NCI-H2196 (cell line): Measurements from ENCODE around the gene MFSD6L.
"Not testable (repeated sequence)": the region's sequence is repeated elsewhere in the genome, so short reads cannot be mapped to it uniquely, and the experiment has no call there.

ENCODE experiments used
- DNase-seq: peaks from one replicate; lab custom pipeline; 2025; ENCODE audit not compliant: unreplicated experiment; lab: John Stamatoyannopoulos, UW

MFSD6L gene

DNA sequence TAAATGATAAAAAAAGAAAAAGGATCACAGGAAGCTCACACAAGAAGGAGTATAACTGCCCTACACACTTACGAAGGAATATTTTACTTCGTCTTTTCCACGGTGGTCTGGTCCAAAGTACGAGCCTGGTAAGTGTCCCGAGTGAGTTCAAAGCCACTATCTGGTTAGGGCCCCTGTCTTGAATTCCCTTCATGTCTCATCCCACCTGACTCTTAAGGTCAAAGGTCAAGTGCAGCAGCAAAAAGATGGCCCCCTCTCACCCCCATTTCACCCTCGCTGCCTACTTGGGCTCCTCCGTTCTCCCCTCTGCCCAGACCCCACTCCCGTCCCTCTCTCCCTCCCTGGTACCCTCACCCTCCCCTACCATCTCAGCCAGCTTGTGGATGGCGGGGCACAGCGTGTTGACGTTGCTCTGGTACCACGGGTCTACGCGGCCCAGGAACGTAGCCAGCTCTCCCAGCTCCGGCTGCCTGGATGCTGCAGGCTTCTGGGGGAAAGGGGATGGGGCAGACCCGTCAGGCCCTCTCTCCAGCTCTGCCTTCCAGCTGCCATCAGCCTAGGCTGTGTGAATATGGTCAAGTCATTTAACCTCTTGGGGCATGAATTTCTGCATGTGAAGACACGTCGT is 27.8 kb upstream of the MFSD6L start:
- no peak for DNase-seq

DNA sequence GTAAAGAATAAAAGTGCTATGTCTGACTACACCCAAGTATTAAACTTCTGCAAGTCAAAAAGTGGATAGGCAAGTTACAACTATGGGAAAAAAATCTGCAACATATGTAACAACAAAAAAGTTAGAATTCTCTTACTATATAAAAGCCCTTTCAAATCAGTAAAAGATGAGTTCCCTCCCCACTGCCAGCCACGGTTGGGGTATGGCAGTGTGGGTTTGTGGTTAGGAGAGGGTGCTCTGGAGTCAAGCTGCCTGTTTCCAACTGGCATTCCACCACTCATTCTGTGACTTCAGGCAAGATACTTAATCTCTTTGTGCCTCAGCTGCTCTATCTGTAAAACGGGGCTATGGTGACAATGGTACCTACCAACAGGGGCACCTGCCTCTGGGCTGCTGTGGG is 26.6 kb upstream of the MFSD6L start:
- no peak for DNase-seq

DNA sequence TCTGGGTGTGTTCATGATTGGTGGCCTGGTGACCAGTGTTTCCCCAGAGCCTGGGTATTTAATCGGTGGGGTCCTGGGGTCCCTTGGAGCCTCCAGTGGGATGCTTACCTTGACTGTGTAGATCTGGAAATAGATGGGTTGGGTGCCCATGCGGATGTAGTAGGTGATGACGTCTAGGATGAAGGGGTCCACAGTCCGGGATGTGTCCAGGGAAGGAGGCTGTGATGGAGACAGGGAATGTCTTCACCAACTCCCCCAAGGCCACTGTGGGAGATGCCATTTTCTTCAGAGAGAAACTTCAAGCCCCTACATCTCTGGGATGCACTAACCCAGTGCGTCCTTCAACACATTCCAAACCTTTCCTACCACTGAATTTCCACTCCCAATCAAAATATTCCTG is 24.1 kb upstream of the MFSD6L start:
- no peak for DNase-seq

DNA sequence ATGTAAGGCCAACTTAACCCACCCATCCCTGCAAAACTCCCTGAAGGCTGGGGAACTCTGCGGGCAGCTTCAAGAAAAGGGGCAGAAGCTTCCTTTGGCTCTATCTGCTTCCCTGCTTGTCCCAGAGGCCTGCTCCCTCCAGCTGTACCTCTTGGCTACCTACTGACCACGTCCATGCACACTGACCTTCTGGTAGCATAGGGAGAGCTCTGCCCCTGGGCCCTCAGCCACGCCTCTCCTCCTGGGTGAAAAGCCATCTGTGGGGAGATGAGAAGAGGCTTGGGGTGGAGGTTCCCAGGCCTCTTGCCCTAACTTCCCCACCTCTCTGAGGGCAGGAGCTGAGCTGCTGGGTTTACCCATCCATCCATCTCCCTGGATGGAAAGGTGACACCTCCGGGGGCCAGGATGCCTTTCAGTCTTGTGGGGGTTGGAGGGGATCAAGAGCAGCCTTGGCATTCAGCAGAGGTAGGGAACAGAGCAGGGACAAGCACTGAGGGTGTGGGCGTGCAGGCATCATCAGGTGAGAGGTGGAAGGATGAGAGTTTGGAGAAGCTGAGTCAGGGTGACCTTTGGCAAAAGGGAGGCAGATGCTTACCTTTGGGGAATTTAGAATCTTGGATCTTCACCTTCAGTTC is 23.4 kb upstream of the MFSD6L start:
- DNase-seq, result no peak

DNA sequence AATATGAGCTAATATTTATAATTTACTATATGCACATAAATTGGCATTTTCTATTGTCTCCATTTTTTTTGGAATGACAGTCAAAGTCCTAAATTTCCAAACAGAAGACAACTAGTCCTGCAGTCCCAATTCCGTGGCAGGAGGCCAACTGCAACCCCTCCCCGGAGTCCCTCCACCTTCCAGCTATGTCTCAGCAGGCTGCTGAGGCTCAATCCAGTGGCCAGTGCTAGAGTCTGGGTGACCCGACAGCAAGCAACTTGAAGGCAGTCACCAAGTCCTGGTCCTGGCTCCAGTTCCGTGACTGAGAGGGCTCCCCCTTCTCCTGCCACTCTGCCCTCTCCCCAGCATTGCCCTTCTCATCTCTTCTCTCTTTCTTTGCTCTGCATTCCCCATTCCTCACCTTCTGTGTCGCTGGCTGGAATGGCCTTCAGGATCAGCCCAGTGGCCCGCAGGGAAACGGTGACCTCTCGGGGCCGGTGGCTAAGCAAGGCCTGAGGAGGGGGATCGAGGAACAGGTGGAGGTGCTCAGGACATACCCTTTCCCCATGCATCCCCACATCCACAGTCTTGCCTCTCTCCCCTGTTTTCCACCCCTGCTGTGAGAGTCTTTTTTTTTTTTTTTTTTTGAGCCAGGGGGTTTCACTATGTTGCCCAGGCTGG is 22.4 kb upstream of the MFSD6L start:
- no peak for DNase-seq

DNA sequence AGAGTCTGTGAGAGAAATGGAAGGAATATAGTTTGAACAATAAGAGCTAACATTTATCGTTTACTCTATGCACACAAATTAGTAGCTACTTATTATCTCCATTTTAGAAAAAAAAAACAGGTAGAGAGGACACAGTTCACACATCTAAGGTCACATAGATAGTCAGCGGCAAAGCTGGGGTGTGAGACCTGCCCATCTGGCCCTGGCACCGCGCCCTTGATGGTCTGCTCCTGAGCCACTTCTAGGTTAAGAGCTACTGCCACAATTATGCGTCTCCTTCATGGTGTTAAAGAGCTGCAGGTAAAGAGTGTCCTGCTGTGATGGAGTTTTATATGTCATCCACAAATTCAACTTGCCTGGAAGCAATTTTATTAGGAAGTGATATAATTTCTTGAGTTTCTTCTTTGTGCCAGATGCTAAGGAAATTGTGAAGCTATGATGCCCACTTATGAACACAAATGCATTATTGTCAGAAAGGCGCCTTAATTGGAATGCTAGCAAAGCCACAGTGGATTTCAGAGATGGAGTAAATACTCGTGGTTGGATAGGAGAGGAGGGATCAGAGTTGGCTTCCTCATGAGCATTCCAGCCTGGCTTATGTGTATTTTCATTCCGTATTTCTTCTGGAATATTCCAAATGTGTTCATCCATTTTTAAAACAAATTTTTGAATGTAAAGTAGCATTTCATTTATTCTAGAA is 21.3 kb upstream of the MFSD6L start:
- DNase-seq, result no peak

DNA sequence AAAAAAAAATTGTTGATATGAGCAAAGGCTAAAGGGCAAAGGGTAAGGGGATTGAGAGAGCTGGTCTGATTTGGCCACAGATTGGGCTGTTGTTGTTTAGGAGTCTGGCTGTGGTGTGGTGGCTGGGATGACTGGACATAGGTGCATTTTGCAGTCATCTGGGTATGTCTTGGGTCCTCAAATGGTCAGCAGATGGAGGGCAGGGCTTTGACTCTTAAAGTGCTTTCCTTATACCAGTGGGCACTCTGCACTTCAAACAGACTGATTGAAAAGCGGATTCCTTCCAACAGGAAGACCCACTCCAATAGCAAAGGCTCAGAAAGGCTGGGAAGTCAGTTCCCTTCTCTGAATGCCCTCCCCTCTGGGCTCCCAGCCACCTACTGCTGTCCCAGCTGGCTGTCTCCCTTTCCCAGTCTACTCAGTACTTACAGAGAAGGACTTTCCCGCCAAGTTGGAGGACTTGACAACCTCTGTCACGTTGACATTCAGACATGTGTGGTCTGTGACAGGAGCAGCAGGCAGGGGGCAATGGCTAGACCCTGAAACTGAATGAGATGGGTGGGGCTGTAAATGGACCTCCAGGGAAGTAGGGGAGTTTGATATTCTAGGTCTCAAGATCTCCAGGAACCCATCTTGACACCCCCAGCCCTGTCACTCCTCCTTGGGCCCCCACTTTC is 19.6 kb upstream of the MFSD6L start:
- no peak for DNase-seq

DNA sequence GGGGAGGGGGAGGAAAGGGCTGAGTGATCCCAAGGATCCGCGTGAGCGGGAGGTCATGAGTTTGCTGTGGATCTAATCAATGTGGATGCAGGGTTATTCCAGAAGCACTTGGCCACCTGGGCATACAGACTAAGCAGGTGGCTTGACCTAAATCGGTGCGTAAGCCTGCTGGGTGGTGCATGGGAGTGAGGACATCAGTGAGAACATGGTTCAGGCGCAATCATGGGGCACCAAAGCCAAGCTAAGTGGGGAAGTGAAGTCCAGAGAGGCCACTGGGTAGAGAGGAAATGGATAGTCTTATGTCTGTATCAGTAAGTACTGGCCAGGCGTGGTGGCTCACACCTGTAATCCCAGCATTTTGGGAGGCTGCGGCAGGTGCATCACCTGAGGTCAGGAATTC is 18.9 kb upstream of the MFSD6L start:
- no peak for DNase-seq

DNA sequence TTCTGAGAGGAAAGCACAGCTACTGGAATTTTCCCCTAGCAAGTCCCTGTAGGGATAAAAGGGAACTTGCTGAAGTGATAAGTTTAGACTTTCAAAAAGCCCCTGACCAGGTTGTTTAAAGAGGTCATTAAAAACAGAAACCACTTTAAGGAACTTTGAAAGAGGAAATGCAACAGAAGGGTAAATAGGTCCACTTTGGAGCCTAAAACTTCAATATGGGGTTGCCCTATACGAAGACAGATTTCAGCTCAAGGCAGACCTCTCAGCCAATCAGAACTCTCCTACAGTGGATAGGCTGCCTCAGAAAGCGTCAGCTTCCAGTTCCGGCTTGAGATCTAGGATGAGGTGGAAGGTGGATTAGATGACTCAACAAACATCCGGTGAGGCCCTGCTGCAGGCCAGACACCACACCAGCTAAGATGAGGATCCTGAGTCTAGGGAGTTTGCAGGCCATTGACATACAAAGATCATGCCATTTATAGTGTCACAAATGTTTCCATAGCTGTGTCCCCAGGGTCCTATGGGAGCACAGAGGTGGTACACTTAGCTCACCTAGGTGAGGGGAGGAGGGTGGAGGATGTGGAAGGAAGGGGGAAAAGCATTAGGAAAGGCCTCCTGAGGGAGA is 7.9 kb upstream of the MFSD6L start:
- DNase-seq, result no peak

DNA sequence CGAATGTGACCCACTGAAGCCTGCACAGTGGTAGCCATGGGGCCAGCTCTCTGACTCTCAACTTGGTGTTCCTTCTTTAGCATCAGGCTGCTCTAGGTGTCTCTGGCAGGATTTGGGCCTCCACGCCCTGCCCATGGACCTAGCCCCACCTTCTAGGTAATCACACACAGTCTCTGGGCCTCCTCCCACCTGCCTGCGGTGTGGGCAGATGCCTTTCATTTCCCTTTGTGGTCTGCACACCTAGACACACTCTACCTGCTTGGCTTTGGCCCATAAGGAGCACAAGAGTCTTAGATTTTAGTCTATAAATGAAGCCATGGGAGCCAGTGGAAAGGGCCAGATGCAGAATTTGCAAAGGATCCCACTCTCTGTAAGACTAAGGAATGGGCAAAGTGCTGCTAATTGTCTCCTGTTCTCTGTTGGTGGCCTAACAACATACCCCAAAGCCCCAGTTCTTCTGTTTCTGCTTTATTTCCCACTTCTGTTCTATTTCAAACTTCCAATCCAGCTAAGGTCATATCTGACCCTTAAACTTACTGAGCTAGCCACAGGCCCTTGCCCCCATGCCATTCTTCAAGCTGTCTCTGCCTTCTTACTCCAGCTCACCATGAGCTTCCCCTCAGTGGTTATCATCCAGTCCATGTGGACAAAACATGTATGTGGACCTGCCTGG is 7.2 kb upstream of the MFSD6L start:
- no peak for DNase-seq

DNA sequence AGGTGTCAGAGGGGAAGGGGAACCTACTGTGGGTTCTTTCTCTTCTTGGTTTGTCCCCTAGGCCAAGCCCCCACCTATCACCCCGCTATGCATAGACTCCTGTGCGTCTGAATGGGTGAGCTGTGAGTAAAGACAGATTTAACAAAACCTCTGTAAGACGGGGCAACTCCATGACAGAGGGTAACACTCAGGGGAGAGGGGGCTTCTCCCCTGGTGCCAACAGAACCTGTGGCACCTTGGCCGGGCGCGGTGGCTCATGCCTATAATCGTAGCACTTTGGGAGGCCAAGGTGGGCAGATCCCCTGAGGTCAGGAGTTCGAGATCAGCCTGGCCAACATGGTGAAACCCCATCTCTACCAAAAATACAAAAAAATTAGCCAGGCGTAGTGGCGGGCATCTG is 6.2 kb upstream of the MFSD6L start:
- DNase-seq, result not testable (repeated sequence)

DNA sequence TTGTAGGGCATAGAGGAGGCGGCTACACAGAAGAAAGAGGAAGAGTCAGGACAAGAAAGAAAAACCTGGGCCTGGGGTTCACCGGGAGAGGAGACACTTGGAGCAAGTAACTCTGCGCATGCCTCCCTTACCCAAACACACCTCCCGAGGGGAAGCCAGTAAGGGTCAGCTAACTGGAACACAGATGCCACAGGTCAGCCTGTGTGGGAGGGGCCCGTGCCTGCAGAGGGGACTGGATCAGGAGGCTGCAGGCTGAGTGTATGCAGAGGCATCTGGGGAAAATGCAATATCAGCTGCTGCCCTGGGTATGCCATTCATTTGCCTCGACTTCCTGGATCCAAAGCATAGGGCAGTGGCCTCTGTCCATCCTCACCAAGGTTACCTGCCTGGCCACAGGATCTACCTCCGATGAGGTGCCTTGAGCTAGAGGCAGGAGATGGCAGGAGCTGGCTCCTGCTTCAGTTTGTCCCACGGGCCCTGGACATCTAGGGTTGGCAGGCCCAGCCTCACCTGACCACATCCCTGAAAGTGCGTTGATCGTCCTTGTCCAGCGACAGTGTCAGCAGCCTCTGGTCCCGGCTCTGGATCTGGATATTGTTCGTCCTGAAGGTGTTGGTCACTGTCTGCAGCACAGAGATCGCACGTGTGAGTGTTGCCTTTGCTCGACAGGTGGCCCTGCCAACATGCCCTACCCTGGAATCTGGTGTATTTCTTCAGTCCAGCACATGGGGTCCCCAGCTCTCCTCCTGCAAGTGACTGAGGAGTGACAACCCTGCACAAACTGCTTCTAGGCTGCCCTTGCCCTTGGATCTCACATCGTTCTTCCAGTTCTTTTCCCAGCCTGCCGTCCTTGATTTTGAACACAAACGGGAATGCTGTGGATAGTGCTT is 4.6 kb upstream of the MFSD6L start:
- no peak for DNase-seq

DNA sequence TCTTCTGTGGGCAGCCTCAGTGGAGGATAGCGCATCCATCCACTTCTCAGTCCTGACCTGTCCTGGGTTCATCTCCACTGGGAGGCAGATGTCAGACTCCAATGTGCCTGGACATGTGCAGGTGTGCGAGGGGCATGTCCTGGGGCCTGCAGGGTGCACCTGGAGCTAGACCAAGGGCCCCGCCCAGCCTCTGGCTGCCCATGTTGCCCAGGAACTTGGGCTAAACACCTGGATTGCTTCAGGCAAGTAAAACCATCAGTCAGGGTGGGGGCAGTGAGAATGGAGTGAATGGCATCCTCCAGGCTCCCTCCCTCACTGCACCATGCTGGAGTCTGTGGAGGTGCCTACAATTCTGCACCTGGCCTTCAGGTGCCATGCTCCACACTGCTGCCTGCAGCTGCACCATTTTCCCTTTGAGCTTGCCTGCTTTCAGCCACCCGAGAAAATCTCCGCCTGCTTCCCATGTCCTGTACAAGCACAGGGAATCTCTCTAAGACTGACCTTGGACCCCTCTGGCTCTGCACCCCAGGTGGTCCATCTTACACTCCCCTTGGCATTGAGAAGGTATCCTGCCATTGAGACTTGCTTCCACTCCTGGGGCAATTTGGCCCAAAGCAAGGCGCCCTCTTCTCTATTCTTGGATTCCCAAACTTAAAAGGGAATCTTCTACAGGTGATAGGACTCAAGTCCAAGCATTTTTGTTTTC is 2.1 kb upstream of the MFSD6L start:
- no peak for DNase-seq

DNA sequence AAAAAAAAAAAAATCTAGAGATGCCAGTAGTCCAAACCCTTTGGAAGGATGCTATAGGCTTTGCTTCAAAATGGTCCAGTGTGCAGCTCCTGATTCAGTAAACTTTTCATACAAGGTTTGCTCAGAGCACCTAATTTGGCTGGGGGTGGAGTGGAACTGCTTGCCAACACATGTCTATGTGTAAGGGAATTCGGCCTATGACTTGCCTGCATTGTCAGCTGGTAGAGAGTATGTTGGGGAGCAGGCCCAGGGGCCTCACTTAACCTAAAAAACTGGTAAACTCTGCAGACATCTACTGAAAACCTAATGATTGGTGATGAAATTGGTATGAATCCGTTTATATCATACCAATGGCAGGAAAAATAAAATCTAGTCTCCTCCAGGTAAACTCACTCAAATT is 1.5 kb upstream of the MFSD6L start:
- no peak for DNase-seq

DNA sequence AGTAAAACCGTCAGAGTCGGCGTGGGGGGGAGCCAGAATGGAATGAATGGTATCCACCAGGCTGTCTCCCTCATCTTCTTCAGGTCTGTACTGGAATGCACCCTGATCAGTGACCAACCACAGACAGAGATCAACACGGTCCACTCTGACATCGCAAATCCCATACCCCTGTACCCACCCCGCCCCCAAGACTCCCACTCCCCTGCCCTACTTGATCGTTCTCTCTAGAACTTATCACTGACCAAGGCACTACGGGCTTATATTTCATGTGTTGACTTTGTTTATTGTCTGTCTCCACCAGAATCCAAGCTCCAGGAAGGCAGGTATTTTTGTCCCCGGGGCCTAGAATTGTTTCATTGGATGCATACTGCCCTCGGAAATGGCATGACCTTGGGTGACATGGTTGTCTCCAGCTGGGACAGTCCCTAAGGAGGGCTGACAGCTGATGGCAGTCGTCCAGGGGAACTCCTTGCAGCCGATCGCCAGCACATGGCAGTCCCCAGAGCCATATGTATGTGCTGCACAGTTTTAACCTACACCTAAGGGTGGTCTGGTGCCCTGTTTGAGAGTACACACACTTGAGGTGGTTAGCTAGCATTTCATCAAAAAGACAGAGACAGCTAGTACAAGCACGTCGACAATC is 526 bp upstream of the MFSD6L start:
- no peak for DNase-seq

DNA sequence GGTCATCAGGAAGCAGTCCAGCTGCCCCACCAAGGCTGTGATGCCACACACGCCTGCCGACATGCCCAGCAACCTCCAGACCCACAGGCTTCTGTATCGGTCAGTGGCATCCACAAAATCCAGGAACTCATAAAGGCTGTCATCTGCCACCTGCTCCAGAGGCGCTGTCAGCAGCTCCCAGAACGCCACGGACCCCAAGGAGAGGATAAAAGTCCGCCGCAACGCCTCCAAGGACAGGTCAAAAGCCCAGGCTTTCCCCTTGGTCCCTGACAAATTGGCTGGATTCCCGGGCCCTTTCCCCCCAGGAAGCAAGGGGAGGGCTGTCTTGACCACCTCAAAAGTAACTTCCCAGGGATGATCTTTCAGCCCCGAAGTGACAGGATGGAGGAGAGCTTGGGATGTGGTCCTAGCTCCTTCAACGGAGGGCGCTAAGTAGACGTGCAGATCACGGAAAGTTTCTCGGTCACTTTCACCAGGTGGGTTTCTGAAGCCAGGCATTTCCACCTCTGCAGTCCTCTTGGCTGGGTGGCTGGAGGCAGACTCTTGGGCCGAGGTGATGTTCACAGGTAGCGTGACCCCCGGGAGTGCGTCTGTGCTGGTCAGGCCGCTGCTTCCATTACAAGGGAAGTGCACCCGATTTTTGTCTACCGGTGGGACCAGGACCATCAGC is 854 bp downstream of the MFSD6L start:
- DNase-seq, result no peak

DNA sequence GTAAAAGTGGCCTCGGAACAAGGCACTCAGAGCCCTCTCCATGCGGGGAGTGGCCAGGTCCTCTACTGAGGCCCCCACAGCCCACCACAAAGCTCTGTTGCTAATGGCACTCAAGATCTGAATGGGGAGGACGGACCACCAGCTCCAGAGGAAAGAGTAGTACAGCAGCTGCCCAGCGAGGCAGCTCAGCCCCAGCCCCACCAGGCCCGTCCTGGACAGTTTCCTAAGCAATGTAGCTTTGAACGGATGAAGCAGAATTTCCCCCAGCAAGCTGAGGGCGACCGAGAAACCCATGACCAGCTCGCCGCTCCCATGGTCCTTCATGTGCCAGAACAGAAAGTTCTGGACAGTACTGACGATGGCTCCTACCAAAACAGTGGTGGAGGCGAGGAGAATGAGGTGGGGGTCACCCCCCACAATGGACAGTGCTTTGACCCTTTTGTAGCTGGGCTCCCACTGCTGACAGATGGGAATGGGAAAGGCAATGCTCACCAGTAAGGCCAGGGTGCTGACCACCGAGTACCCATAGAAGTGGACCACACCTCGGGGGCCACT is 1.5 kb downstream of the MFSD6L start:
- no peak for DNase-seq

DNA sequence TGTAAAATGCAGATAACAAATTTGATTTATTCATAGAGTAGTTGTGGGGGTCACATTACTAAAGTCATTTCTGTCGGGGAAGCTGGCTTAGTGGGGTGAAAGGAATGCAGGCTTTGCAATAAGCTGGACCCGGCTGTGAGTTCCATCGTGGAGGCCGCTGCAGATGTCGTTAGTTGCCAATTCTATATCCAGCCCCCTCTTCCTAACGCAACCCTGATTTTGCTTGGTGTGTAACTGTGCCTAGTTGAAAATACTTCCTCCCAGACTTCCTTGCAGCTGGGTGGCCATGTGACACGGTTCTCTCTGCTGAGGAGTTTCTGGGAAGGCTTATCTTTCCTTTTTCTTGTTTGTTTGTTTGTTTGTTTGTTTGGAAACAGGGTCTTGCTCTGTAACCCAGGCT is 4.5 kb downstream of the MFSD6L start:
- no peak for DNase-seq
